Cortex of kidney (tissue), 1 donor: Measurements from ENCODE around the gene DAGLB.
"Not testable (repeated sequence)": the region's sequence is repeated elsewhere in the genome, so short reads cannot be mapped to it uniquely, and the experiment has no call there.

Experiments used
- DNase-seq: peaks from one replicate; lab custom pipeline; 2025; lab: John Stamatoyannopoulos, UW

DAGLB gene

DNA sequence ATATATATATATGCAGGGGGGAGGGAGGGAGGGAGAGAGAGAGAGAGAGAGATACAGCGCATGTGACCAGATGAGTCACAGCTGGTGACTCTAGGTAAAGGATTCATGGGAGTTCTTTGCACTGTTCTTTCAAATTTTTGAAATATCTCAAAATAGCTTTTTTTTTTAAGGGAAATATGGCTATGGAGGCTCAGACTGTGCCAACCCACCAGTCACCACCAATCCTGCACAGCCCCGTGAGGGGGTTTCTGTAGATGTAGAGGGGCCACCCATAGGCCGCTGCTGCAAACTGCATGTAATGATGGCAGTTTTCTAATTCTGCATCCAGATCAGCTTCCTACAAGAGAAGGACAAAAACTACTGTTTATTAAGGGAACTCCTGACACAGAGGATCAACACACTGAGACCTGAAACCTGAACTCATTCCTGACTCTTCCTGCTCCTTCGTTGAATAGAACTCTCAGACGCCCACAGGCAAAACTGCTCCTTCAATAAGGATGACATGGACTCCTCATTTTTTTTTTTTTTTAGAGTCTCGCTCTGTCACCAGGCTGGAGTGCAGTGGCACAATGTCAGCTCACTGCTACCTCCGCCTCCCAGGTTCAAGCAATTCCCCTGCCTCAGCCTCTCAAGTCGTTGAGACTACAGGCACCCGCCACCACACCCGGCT, 17.3 kb downstream of the DAGLB start:
- DNase-seq, result no peak

DNA sequence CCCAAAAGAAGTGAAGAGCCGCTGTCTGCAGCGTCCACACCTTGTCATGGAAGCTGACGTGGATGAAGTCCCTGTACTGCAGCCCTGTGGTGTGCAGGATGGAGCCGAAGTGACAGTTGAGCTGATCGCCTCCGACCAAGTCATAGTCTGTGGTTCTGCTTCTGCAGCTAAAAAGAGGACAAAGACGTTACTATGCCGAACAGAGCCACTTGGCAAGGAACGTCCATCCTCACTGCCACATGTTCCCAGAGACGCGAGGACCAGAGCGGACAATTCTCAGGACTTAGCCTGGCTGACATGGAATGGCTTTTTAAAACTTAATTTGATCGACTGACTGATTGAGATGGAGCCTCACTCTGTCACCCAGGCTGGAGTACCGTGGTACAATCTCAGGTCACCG, 21.8 kb downstream of the DAGLB start:
- no peak for DNase-seq

DNA sequence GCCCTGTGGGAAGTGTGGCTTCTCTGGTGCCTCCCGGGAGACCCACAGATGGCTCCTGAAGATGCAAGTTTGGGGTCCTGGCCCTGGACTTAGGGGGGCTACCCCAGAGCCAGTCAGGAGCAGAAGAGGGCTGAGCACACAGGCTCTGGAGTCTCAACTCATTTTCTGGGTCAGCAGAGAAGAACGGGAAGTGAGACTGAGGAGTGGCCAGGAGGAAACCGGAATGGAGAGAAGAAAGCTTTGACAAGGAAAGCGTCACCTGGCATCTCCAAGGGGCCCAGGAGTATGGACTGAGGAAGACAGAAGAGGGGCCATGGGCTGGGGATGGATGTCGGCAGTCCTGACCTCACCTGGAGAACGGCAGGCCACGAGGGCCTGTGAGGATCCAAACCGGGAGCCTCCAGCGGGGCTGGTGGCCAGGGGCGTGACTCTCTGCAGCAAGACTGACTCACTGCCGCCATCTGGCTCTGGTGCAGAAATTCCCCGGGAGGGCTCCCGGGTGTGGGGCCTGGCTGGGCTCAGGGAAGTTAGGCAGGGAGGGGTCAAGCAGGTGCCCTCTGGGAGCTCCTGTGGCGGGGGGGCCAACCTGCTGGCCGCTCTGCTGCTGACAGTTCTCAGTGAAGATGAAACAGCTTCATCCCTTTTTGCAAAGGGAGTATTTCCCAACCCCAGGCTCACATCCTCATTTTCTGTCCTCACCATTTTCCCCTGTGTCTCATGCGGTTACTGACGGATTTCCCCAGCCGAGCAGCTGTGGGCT, 23.6 kb downstream of the DAGLB start:
- DNase-seq, result no peak

DNA sequence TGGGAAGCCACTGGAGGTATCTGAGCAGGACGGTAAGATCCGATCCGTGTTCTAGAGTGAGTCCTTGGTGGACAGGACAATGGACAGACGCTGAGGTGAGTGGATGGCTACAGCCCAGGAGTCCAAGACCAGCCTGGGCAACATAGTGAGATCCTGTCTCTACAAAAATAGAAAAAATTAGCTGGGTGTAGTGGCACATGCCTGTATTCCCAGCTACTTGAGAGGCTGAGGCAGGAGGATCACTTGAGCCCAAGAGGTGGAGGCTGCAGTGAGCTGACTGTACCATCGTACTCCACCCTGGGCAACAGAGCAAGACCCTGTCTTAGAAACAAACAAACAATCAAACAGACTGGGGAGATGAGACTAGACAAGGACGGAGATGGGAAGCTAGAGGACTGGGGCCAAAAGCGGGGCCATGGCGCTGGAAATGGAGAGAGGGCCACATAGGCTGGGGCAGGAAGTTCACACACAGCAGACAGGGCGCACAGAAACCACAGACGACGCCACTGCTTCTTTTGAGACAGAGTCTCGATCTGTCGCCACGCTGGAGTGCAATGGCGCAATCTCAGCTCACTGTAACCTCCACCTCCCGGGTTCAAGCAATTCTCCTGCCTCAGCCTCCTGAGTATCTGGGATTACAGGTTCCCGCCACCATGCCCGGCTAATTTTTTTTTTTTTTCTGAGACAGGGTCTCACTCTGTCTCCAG, 24.7 kb downstream of the DAGLB start:
- no peak for DNase-seq

DNA sequence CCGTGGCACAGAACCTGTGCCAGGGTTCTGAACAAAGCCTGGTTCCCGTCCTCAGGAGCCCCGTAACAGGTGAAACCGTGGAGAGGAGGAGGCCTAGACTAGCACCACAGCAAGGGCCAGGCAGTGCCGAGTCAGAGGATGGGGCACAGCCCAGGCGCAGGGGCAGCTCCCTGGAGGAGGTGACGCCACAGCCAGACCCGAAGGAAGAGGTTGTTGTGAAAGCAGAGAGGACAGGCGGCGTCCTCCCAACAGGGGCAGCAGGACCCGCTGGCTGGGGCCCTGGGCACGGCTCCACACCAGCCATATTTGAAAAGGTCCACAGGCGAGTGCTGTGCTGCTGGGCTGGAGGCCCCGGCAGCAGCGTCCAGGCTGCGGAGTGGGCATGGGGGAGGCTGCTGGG, 25.7 kb downstream of the DAGLB start:
- no peak for DNase-seq

DNA sequence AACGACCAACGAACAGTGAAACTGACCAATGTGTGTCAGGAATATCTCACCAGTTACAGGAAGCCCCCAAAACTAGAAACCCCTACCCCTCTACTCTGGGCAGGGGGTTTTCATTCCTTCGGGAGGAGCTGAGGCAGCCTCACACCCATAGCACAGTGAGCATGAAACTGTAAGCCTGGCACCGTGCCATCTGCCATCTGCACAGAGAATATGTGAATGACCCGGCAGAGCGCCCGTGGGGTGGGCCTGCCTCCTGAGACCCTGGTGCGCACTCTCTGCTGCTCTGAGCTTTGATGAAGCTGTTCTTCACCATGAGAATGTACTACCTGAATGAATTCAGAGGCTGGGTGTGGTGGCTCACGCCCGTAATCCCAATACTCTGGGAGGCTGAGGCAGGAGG, 27.1 kb downstream of the DAGLB start:
- DNase-seq, result no peak

DNA sequence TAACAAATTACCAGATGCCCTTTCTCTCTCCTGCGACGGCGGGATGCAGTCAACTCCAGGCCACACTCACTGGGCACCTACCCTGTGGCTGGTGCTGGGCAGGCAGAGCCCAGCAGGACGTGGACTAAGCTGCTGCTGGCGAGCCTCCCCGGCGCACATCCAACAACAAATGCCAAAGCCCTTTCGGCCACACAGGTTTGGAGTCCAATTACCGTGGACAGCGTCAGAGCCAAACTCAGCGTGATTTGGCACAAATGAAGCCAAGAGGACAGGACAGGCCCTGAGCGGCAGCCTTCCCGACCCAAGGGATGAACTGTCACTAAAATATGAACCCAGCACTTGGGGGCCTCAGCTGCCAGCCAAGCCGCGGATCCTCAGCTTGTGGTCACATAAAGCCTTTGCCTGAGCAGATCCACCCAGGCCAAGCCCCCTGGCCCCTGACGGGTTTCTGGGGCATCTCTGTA, 28.4 kb downstream of the DAGLB start:
- no peak for DNase-seq

DNA sequence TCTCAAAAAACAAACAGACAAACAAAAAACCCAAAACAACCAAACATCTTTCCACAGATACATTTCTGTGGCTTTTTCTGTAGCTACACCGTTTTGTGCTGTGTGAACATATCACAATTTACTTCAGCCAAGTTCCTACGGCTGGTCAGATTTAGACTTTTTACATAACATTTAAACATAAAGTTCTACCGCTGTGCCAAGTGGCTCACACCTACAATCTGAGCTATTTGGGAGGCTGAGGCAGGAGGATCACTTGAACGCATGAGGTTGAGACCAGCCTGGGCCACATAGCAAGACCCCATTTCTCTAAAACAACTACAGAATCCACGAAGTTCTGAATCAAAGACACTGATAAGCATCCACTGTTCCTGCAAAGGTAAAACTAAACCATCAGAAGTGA, 30.3 kb downstream of the DAGLB start:
- DNase-seq, result no peak

DNA sequence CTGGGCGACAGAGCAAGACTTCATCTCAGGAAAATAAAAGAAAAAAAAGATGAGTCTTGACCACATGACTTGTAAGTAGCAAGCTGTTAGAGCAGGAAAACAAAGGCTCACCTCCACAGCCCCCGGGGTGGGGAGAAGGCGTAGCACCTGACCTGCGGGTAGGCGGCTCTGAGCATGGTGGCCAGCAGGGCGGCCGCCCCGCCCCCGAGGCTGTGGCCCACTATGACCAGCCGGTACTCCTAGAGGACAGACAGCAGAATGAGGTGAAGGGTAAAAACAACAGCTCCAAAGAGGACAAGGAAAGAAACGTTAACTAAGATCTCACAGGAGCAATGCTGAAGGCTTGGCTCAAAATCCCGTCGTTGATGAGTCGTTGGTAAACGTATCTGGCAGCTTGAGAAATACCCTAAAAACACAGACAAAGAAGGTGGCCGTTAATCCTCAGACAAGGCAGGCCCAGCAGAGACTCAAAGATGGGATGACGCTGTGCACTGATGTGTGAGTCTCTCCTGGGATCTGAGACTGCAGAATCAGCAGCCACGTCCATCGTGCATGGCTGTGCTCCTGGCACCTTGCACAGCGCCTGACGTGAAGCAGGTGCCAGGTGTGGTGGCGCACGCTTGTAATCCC, 31.1 kb downstream of the DAGLB start:
- DNase-seq, result no peak

DNA sequence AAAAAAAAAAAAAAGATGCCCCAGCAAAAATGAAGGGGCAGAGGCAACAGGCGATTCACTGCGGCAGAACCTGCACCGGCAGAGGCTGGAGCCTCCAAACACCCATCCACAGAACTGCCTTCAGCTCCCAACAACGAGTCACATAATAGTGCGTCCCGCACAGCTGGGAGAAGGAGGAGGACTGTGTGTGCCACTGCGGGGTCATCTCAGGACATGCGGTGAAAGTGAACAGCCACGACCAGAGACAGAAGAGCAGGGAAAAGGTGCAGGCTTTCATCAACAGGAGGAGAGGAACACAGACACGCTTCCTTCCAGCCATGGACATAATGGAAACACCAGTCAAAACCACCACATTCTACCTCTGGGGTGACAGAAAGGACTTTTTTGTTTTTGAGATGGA, 34.1 kb downstream of the DAGLB start:
- no peak for DNase-seq

DNA sequence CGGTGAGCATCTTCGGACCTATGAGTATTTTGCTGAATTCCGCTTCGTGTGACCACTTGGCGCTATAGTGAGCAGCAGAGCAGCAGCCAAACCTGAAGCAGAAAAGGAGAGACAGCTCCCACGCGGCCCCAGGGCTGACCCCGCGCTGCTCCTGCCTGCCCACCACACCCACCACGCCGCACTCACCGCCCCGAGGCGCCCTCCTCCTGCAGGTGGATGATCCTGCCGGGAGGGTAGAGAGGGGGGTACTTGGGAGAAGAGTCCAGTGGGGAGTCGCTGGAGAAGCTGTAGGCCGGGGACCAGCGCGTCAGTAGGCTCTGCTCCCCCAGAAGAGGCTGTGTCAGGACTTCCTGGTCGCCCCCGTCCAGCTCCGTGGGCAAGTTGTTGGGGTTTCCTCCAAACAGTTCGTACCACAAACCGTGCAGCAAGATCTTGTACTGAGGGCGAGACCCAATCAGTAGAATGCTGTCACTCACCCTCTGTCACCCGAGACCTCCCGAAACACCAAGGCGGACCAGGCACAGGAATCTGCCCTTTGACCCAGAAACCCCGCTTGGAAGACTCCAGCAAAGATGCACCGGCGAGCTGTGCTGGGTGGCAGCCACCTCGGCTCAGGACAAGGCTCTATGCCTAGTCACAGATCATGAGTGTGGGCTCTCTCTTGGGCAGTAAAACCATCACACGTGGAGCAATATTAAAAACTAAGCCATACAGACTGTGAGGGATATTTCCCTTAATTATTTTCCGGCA, 37.6 kb downstream of the DAGLB start:
- DNase-seq, result no peak

DNA sequence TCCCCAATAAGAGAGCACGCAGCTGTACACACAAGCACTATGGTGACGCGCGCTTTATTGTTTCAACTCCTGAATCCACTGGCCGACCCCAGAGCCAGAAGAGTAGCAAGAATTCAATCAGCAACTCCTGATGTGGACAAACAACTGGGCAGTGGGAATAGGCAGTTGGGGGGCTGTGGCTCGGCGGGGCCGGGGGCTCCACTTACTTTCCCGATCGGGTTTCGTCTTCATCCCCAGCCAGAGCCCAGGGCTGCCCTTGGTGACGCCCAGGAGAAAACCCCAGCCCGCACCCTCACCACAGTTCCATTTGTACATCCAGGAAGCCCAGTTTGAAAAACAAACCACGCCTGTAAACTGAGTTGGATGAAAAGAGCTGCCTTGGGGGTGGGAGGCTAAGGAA, 38.7 kb downstream of the DAGLB start:
- no peak for DNase-seq

DNA sequence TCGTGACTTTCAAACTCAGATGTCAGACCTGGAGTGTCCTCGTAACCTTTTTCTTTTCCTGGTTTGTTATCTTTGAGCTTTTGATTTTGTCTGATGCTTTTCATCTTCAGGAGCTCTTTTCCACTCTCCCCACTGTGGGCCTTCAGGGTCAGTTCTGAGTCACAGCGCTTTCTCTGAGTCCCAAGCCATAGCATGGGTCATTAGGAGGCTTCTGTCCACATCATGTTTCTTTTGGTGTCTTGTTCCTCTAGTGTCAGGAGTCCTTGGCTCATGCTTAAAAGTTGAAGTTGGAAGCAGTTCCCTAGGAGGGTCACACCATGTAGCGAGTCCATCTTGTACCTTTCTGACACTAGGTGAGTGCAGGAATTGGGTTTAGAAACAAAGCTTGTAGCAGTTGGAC, 40.3 kb downstream of the DAGLB start:
- no peak for DNase-seq

DNA sequence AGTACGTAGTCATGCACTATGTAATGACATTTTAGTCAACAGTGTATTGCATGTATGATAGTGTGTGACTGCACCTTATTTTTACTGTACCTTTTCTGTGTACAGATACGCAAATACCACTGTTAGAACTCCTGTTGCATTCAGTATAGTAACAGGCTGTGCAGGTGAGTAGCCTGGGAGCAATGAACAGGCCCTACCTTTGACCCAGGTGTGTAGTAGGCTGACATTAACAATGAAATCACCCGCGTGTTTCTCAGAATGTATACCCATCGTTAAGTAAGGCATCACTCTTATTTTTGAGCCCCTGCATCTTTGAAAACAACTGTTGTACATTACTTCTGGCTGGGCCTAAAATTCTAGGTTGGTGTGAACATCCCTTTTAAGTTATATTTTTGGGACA, 41.6 kb downstream of the DAGLB start:
- no peak for DNase-seq

DNA sequence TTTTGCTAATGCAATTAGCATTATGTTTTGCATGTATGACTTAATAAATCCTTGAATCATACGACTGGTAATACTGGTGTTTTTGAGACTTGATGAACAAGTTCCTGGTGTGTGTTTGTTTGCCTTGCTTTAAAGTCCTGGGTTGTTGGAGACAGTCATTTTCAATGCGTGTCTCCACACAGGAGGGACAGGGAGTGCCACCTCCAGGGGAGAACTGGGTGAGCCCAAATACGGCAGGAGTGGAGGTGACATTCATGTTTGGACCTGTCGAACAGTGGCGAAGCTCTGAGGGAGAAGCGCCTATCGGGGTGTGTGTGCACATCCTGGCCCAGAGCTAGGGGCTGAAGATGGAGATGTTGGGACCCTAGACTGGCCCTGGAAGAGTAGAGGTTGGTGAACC, 43.8 kb downstream of the DAGLB start:
- no peak for DNase-seq

DNA sequence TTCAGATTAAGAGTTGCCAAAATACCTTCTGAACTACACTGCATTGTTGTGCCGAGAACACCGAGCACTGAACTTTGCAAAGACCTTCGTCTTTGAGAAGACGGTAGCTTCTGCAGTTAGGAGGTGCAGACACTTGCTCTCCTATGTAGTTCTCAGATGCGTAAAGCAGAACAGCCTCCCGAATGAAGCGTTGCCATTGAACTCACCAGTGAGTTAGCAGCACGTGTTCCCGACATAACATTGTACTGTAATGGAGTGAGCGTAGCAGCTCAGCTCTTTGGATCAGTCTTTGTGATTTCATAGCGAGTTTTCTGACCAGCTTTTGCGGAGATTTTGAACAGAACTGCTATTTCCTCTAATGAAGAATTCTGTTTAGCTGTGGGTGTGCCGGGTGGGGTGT, 45.0 kb downstream of the DAGLB start:
- no peak for DNase-seq

DNA sequence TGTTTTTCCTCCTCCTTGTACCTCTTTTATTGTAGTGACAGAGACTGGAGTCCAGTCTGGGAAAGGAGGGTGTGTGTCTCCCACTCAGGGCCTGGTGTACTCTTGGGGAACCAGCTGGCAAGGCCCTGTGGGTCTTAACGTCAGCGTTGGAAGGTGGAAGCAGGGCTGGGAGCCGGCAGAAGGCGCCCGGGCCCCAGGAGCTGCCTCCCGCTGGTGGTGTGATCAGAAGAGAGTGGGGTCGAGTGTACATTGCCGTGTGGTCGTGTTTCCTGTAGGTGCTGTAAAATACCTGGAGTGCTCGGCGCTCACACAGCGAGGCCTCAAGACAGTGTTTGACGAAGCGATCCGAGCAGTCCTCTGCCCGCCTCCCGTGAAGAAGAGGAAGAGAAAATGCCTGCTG, 45.7 kb downstream of the DAGLB start:
- no peak for DNase-seq

DNA sequence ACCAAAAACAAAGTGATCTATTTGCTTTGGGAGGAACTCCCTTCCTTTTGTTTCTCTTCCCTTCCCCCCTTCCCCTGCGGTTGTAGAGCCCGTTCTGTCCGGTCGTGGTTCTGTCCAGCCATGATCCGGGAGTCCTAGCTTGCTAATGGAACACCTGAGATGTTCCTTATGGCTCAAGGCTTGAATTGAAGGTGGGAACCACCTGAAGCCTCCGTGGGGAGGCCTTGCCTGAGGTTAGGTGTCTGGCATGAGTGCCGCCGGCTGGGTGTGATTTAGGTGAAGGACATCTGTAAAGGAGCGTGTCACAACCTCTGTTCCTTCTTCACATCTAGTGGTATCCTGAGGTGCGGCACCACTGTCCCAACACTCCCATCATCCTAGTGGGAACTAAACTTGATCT, 46.2 kb downstream of the DAGLB start:
- no peak for DNase-seq

DNA sequence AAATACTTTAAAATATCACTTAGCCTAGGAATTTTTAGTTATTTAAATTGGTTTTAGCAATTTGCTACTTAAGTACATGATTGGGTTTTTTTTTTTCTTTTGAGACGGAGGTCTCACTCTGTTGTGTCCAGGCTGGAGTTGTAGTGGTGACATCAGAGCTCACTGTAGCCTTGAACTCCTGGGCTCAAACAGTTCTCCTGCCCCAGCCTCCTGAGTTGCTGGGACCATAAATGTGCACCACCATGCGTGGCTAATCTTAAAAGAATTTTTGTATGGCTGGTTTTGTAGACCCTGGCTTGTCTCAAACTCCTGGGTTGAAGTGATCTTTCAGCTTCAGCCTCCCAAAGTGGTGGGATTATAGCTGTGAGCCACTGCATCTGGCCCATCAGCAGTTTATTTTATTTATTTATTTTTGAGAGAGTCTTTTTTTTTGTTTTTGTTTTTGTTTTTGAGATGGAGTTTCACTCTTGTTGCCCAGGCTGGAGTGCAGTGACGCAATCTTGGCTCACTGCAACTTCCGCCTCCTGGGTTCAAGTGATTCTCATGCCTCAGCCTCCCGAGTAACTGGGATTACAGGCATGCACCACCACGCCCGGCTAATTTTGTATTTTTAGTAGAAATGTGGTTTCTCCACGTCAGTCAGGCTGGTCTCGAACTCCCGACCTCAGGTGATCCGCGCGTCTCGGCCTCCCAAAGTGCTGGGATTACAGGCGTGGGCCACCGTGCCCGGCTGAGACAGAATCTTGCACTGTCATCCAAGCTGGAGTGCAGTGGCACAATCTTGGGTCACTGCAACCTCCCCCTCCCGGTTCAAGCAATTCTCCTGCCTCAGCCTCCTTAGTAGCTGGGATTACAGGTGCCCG, 47.3 kb downstream of the DAGLB start:
- DNase-seq, result not testable (repeated sequence)

DNA sequence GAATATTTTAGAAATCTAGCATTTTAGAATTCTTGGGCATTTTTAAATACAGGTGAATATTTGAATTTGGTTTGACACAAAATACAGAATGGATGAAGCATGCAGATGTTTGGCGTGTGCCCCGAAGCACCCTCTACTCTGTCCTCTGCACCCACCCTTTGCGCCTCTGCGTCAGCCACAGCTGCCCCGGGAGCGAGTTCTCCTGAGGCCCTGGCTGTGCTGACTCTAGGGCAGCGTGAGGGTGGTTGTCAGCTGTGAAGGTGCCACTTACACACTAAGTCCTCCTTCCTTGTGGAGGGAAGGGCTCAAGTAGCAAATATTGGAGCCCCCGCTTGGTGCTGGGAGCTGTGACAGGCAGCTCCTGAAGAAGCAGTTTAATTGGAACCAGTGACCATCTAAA, 48.4 kb downstream of the DAGLB start:
- no peak for DNase-seq

DNA sequence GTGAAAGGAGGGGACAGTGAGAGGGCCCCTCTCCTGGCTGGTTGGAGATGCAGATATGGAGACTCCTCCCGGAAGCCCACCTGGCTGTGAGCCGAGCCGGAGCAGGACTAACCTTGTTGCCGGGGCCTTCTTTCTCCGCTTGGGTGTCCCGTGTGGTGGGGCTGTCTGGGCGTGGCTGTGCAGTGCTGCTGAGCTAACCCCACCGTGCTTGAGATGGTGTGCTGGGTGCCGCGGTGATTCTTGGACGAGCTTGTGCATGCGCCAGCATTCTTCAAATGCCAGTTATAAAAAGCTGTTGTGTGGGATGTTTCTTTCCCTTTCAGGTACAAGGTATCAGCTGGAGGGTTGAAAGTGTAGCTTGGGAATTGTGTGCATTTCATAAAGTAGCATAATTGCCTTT, 48.8 kb downstream of the DAGLB start:
- DNase-seq, result no peak
